ENCODE data around the gene DEK. TPM values are rescaled to one million over a fixed set of nuclear protein-coding genes. Genes with fewer than 3 reads are reported as not detected.

DEK gene
- total RNA-seq, 1 donor from 2014 or later = 207 TPM

GRCh38 chr6:18306977-18307376, 42.6 kb upstream of the DEK start:
- Mint-ChIP-seq H3K36me3 (ENCODE audit: low read depth) (no peaks in the 10 kb centered on the region), H3K4me3 (no peak overlapping the region), H3K27ac (ENCODE audit: unreplicated experiment) (no peak overlapping the region), H3K9me3 (peaks cover 4% of the 10 kb centered on the region), H3K27me3 (ENCODE audit: low read depth) (no peaks in the 10 kb centered on the region), H3K4me1 (peaks cover 8% of the 10 kb centered on the region)
- DNase-seq (ENCODE audit: low read depth, low spot score) = no peak
- TF ChIP-seq, protein P1, sequence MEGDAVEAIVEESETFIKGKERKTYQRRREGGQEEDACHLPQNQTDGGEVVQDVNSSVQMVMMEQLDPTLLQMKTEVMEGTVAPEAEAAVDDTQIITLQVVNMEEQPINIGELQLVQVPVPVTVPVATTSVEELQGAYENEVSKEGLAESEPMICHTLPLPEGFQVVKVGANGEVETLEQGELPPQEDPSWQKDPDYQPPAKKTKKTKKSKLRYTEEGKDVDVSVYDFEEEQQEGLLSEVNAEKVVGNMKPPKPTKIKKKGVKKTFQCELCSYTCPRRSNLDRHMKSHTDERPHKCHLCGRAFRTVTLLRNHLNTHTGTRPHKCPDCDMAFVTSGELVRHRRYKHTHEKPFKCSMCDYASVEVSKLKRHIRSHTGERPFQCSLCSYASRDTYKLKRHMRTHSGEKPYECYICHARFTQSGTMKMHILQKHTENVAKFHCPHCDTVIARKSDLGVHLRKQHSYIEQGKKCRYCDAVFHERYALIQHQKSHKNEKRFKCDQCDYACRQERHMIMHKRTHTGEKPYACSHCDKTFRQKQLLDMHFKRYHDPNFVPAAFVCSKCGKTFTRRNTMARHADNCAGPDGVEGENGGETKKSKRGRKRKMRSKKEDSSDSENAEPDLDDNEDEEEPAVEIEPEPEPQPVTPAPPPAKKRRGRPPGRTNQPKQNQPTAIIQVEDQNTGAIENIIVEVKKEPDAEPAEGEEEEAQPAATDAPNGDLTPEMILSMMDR (conservative IDR thresholded peaks at IDR 0.05) = no peak

DNA sequence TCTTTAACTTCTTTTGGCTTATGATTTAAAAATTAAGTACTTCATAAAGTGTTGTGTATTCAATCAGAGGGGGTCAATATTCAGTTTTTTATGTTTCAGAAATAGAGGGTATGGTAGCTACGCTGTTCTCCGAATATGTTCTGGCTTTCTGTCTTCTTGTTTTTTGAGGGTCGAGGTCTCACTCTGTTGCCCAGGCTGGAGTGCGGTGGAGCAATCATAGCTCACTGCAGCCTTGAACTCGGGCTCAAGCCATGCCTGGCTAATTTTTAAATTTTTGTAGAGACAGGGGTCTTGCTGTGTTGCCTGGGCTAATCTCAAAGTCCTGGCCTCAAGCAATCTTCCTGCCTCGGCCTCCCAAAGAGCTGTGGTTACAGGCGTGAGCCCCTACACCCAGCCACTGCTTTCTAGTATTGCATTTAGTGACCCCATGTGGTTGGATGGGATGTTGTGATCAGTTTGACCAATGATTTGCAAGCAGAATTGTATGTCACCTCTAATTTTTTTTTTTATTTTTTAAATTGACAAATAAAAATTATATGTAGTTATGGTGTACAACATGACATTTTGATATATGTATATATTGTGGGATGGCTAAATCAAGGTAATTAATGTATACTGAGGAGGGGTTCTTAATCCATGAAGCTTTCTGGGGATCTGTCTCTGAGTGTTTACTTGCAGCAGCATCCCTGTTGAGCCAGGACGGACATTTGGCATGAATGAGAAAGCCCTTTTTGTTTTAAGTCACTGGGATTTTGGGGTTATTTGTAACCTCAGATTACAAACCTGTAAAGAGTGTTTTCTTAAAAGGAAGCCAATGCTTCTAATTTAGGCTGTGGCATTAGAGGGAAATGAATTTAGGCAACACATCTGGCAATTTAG, 38.5 kb upstream of the DEK start:
- Mint-ChIP-seq H3K36me3 (ENCODE audit: low read depth) (no peaks in the 10 kb centered on the region), H3K27ac (ENCODE audit: unreplicated experiment) (no peak overlapping the region), H3K4me1 (peaks cover under 1% of the 10 kb centered on the region), H3K27me3 (ENCODE audit: low read depth) (no peaks in the 10 kb centered on the region), H3K9me3 (no peaks in the 10 kb centered on the region), H3K4me3 (no peak overlapping the region)
- DNase-seq (ENCODE audit: low read depth, low spot score) = no peak
- TF ChIP-seq, protein P1 (conservative IDR thresholded peaks at IDR 0.05) = peak; percentile 23

- no peaks in the 10 kb centered on the region for H3K36me3 Mint-ChIP-seq (ENCODE audit: low read depth)
- DNase-seq (ENCODE audit: low read depth, low spot score) = no peak
- no peaks in the 10 kb centered on the region for H3K4me1 Mint-ChIP-seq
- H3K9me3 Mint-ChIP-seq = no peaks in the 10 kb centered on the region
- no peak overlapping the region for H3K27ac Mint-ChIP-seq (ENCODE audit: unreplicated experiment)
- no peak overlapping the region for H3K4me3 Mint-ChIP-seq
- H3K27me3 Mint-ChIP-seq (ENCODE audit: low read depth) = no peaks in the 10 kb centered on the region
- TF ChIP-seq, protein P1 (conservative IDR thresholded peaks at IDR 0.05) = no peak
These were observed 29.0 kb upstream of the DEK start for GRCh38 chr6:18293076-18293904.

DNA sequence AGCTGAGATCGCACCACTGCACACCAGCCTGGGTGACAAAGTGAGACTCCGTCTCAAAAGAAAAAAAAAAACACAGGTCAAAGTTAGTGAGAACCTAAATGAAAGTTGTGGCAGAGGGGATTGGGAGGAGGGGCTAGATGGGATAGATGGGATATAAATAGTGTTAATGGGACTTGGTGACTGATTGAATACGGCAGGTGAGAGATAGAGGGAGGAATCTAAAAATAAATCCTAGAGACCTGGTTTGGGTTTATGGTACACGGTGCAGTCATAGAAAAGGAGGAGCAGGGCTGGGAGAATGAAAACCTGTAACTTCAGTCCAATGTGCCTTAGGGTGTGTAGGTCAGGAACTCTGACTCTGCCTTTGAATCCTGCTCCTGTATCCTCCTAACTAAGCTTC, 25.0 kb upstream of the DEK start:
- no peaks in the 10 kb centered on the region for H3K9me3 Mint-ChIP-seq
- no peak overlapping the region for H3K27ac Mint-ChIP-seq (ENCODE audit: unreplicated experiment)
- TF ChIP-seq, protein P1 (conservative IDR thresholded peaks at IDR 0.05) = no peak
- DNase-seq (ENCODE audit: low read depth, low spot score) = no peak
- no peaks in the 10 kb centered on the region for H3K36me3 Mint-ChIP-seq (ENCODE audit: low read depth)
- H3K4me1 Mint-ChIP-seq = no peaks in the 10 kb centered on the region
- H3K27me3 Mint-ChIP-seq (ENCODE audit: low read depth) = no peaks in the 10 kb centered on the region
- H3K4me3 Mint-ChIP-seq = no peak overlapping the region

DNA sequence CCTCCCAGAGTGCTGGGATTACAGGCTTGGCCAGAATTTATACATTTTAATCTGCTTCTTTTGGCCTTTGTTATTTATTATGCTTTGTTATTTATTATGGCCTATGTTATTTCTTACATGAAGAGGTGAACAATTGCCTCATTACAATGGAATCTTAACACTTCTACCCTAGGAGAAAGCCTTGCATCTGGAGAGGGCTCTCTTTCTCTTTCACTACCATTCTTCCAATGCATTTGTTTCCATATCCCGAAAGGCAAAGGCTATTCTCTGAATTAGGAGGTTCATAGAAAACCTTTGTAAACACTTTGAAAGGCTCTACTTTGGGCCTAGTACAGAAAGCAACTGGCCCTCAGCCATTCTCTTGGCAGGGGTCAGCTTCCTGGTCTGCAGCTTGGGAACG, 19.9 kb upstream of the DEK start:
- Mint-ChIP-seq H3K4me1 (peaks cover 5% of the 10 kb centered on the region), H3K27me3 (ENCODE audit: low read depth) (peaks cover 20% of the 10 kb centered on the region), H3K9me3 (peaks cover 2% of the 10 kb centered on the region), H3K4me3 (no peak overlapping the region), H3K27ac (ENCODE audit: unreplicated experiment) (no peak overlapping the region), H3K36me3 (ENCODE audit: low read depth) (no peaks in the 10 kb centered on the region)
- DNase-seq (ENCODE audit: low read depth, low spot score) = no peak
- TF ChIP-seq, protein P1 (conservative IDR thresholded peaks at IDR 0.05) = no peak

Data from neural crest cell (in vitro differentiated cells).